Fibroblast of lung (primary cell): ENCODE results near the gene PSMC4. TPM values are rescaled to one million over a fixed set of nuclear protein-coding genes. Genes with fewer than 3 reads are reported as not detected.
A peak's percentile ranks its signal among the peaks of the same experiment; 100 is the strongest.

Experiments used
- DNase-seq, 2 donors: peaks; one replicate each; pipeline versions ENCODE4 v3.0.0 to v3.0.0-alpha.2; 2010; ENCODE audit warnings: low read depth in 2 of 2
- H2AFZ ChIP-seq: 2 replicates; pipeline ENCODE4 v1.5.1; 2012; ENCODE audit warnings: low read length, control low read depth, inconsistent platforms
- H3K27ac ChIP-seq: 2 replicates; pipeline ENCODE4 v1.5.1; 2011; ENCODE audit warnings: low read length, control low read depth; ENCODE audit not compliant: insufficient read depth
- H3K27me3 ChIP-seq: 2 replicates; pipeline ENCODE4 v1.5.1; 2011; ENCODE audit warnings: mild to moderate bottlenecking, low read length; ENCODE audit not compliant: control insufficient read depth, insufficient read depth
- H3K36me3 ChIP-seq: 2 replicates; pipeline ENCODE4 v1.5.1; 2011; ENCODE audit warnings: low read length; ENCODE audit not compliant: control insufficient read depth, insufficient read depth
- H3K4me1 ChIP-seq: 2 replicates; pipeline ENCODE4 v1.5.1; 2011; ENCODE audit warnings: low read length; ENCODE audit not compliant: control insufficient read depth, insufficient read depth; ENCODE audit errors: extremely low read depth
- H3K4me2 ChIP-seq: 2 replicates; pipeline ENCODE4 v1.5.1; 2011; ENCODE audit warnings: low read length, control low read depth; ENCODE audit not compliant: insufficient read depth; ENCODE audit errors: extremely low read depth
- H3K4me3 ChIP-seq, 4 experiments: fragments of 200-600 bp in 1 of 4; sonication (generic) in 1 of 4; replicated peaks in 1 of 4; 2 replicates each; pipeline ENCODE4 v1.5.1; 2011 to 2016; ENCODE audit warnings: low read length in 4 of 4, low read depth in 3 of 4, mild to moderate bottlenecking in 3 of 4, control low read depth in 2 of 4, inconsistent platforms in 1 of 4, mixed read lengths in 1 of 4; ENCODE audit not compliant: insufficient read depth in 1 of 4; ENCODE audit errors: control extremely low read depth in 1 of 4
- H3K79me2 ChIP-seq: 2 replicates; pipeline ENCODE4 v1.5.1; 2012; ENCODE audit warnings: mild to moderate bottlenecking, low read length, inconsistent platforms; ENCODE audit not compliant: control insufficient read depth, insufficient read depth
- H3K9ac ChIP-seq: 2 replicates; pipeline ENCODE4 v1.5.1; 2011; ENCODE audit warnings: mild to moderate bottlenecking, low read length, control low read depth; ENCODE audit not compliant: insufficient read depth
- H3K9me3 ChIP-seq: 2 replicates; pipeline ENCODE4 v1.5.1; 2012; ENCODE audit warnings: low read depth, low read length; ENCODE audit not compliant: control insufficient read depth, insufficient read depth
- H4K20me1 ChIP-seq: 2 replicates; pipeline ENCODE4 v1.5.1; 2011; ENCODE audit warnings: low read length; ENCODE audit not compliant: control insufficient read depth, insufficient read depth; ENCODE audit errors: extremely low read depth
- CTCF ChIP-seq, 2 donors: IDR thresholded peaks in 1 of 2; conservative IDR thresholded peaks in 1 of 2; 1 replicate in 1 of 2; 2 replicates in 1 of 2; pipeline ENCODE4 v1.5.1; 2011 to 2012; ENCODE audit warnings: low read length in 2 of 2, control low read depth in 1 of 2, inconsistent platforms in 1 of 2, low read depth in 1 of 2, mild to moderate bottlenecking in 1 of 2
- EZH2 ChIP-seq: IDR thresholded peaks from 2 replicates; pipeline ENCODE4 v1.5.1; 2012; ENCODE audit warnings: low read length, control low read depth, mild to moderate bottlenecking; ENCODE audit errors: missing control alignments
- polyA plus RNA-seq, 2 donors: library from polyadenylated mRNA; depleted of rRNA in 1 of 2; stranded (reverse) in 1 of 2; unstranded in 1 of 2; fragments of >200 nt; gene quantifications; 2 replicates each; pipeline ENCODE4 v1.2.1, GENCODE V29; 2011 to 2012; ENCODE audit warnings: missing spikeins in 1 of 2
- total RNA-seq: library from RNA; depleted of rRNA; stranded (reverse); fragments of >200 nt; gene quantifications from 2 replicates; pipeline ENCODE4 v1.2.1, GENCODE V29; 2014

The PSMC4 gene
- total and polyA plus RNA-seq, 2 donors (not counting 1 experiment from before 2014, with no cell fraction given) = 75.1 to 76.0 TPM

- no peak overlapping the region for H3K9ac ChIP-seq
- H3K9me3 ChIP-seq = no peaks in the 10 kb centered on the region
- H3K36me3 ChIP-seq = peaks cover 4% of the 10 kb centered on the region
- no peak overlapping the region for H3K4me2 ChIP-seq
- peaks cover 18% of the 10 kb centered on the region for H3K79me2 ChIP-seq
- H3K27me3 ChIP-seq = no peaks in the 10 kb centered on the region
- H3K4me3 ChIP-seq = no peak overlapping the region
- DNase-seq = no peak
- H3K4me1 ChIP-seq = no peaks in the 10 kb centered on the region
- no peaks in the 10 kb centered on the region for H4K20me1 ChIP-seq
- no peak overlapping the region for H2AFZ ChIP-seq
- no peak overlapping the region for H3K27ac ChIP-seq
- no peak for TF ChIP-seq EZH2
- TF ChIP-seq CTCF (conservative IDR thresholded peaks at IDR 0.05 in 1 of 2, IDR thresholded peaks at IDR 0.05 in 1 of 2; ENCODE audit: low read depth in 1 of 2, low read length in 2 of 2) = no peak
Observed at GRCh38 chr19:39968789-39969188, 2.2 kb upstream of the PSMC4 start.

- H3K9me3 ChIP-seq = no peaks in the 10 kb centered on the region
- H3K36me3 ChIP-seq = peaks cover 8% of the 10 kb centered on the region
- no peaks in the 10 kb centered on the region for H4K20me1 ChIP-seq
- peak in 1 of 2 donors; percentile 61 for DNase-seq
- H3K9ac ChIP-seq = no peak overlapping the region
- no peak overlapping the region for H3K27ac ChIP-seq
- H3K4me3 ChIP-seq = peak overlapping the region in 2 of 4 experiments; percentile 11 to 99
- no peaks in the 10 kb centered on the region for H3K4me1 ChIP-seq
- H3K27me3 ChIP-seq = no peaks in the 10 kb centered on the region
- TF ChIP-seq EZH2 (no peak), CTCF (conservative IDR thresholded peaks at IDR 0.05 in 1 of 2, IDR thresholded peaks at IDR 0.05 in 1 of 2; ENCODE audit: low read depth in 1 of 2, low read length in 2 of 2) (no peak)
- H2AFZ ChIP-seq = no peak overlapping the region
- no peak overlapping the region for H3K4me2 ChIP-seq
- peaks cover 19% of the 10 kb centered on the region for H3K79me2 ChIP-seq
Observed at GRCh38 chr19:39969266-39969665, 1.7 kb upstream of the PSMC4 start.

GRCh38 chr19:39969681-39970424 lies 1.1 kb upstream of the PSMC4 start:
- no peak for DNase-seq
- peaks cover 19% of the 10 kb centered on the region for H3K79me2 ChIP-seq

More at GRCh38 chr19:39969681-39970424, 1.1 kb upstream of the PSMC4 start:
- H3K9me3 ChIP-seq = no peaks in the 10 kb centered on the region
- H3K4me3 ChIP-seq = peak overlapping the region; percentile 49 to 99 (median 80)
- H4K20me1 ChIP-seq = no peaks in the 10 kb centered on the region
- H3K27ac ChIP-seq = peak overlapping the region; percentile 95
- no peaks in the 10 kb centered on the region for H3K27me3 ChIP-seq
- no peaks in the 10 kb centered on the region for H3K4me1 ChIP-seq
- H3K36me3 ChIP-seq = peaks cover 13% of the 10 kb centered on the region
- peak overlapping the region; percentile 74 for H3K4me2 ChIP-seq
- peak overlapping the region; percentile 63 for H3K9ac ChIP-seq
- TF ChIP-seq EZH2 (no peak), CTCF (conservative IDR thresholded peaks at IDR 0.05 in 1 of 2, IDR thresholded peaks at IDR 0.05 in 1 of 2; ENCODE audit: low read depth in 1 of 2, low read length in 2 of 2) (no peak)
- H2AFZ ChIP-seq = peak overlapping the region; percentile 78
